T-helper 2 cell treated with Interferon-gamma antibody and Interleukin-4, amounts not matched to agents 5 μg/mL and 100 μg/mL, for 36 hours (primary cell): Measurements from ENCODE around the gene TRAF4.
A peak's percentile ranks its signal among the peaks of the same experiment; 100 is the strongest.
"Not testable (repeated sequence)": the region's sequence is repeated elsewhere in the genome, so short reads cannot be mapped to it uniquely, and the experiment has no call there.

Source experiments
- DNase-seq: peaks from one replicate; pipeline ENCODE4 v3.0.0; 2021; ENCODE audit warnings: low spot score
- H3K27ac Mint-ChIP-seq: one replicate; pipeline ENCODE4 v1.8.0; 2021; ENCODE audit warnings: mild to moderate bottlenecking, mixed read lengths
- H3K27me3 Mint-ChIP-seq: one replicate; pipeline ENCODE4 v1.8.0; 2021; ENCODE audit warnings: low read depth, mixed read lengths
- H3K36me3 Mint-ChIP-seq: one replicate; pipeline ENCODE4 v1.8.0; 2021; ENCODE audit warnings: low read depth, mixed read lengths
- H3K4me1 Mint-ChIP-seq: one replicate; pipeline ENCODE4 v1.8.0; 2021; ENCODE audit warnings: low read depth, mixed read lengths
- H3K4me3 Mint-ChIP-seq: one replicate; pipeline ENCODE4 v1.8.0; 2022; ENCODE audit warnings: mild to moderate bottlenecking, moderate library complexity, mixed read lengths
- H3K9me3 Mint-ChIP-seq: one replicate; pipeline ENCODE4 v1.8.0; 2021; ENCODE audit warnings: mixed read lengths

TRAF4 gene

GRCh38 chr17:28759256-28759865 is 15.6 kb downstream of the TRAF4 start:
- DNase-seq = no peak
- H3K9me3 Mint-ChIP-seq = no peaks in the 10 kb centered on the region
- H3K27me3 Mint-ChIP-seq = no peaks in the 10 kb centered on the region
- peaks cover 6% of the 10 kb centered on the region for H3K4me1 Mint-ChIP-seq
- no peak overlapping the region for H3K4me3 Mint-ChIP-seq
- H3K27ac Mint-ChIP-seq = no peak overlapping the region
- H3K36me3 Mint-ChIP-seq = peaks cover 21% of the 10 kb centered on the region

GRCh38 chr17:28760601-28761562 is 17.1 kb downstream of the TRAF4 start:
- peaks cover 21% of the 10 kb centered on the region for H3K36me3 Mint-ChIP-seq

GRCh38 chr17:28763137-28763799 is 19.5 kb downstream of the TRAF4 start:
- no peaks in the 10 kb centered on the region for H3K27me3 Mint-ChIP-seq
- H3K27ac Mint-ChIP-seq = no peak overlapping the region
- peaks cover 6% of the 10 kb centered on the region for H3K4me1 Mint-ChIP-seq
- no peaks in the 10 kb centered on the region for H3K9me3 Mint-ChIP-seq
- DNase-seq = no peak
- peaks cover 12% of the 10 kb centered on the region for H3K36me3 Mint-ChIP-seq
- no peak overlapping the region for H3K4me3 Mint-ChIP-seq

More at GRCh38 chr17:28760601-28761562, 17.1 kb downstream of the TRAF4 start:
- H3K27ac Mint-ChIP-seq = no peak overlapping the region
- peaks cover 6% of the 10 kb centered on the region for H3K4me1 Mint-ChIP-seq
- no peaks in the 10 kb centered on the region for H3K9me3 Mint-ChIP-seq
- H3K4me3 Mint-ChIP-seq = no peak overlapping the region
- no peaks in the 10 kb centered on the region for H3K27me3 Mint-ChIP-seq
- no peak for DNase-seq

- H3K9me3 Mint-ChIP-seq = no peaks in the 10 kb centered on the region
- peaks cover 12% of the 10 kb centered on the region for H3K36me3 Mint-ChIP-seq
- peak; percentile 57 for DNase-seq
- no peak overlapping the region for H3K4me3 Mint-ChIP-seq
- peaks cover 6% of the 10 kb centered on the region for H3K4me1 Mint-ChIP-seq
- H3K27ac Mint-ChIP-seq = no peak overlapping the region
- H3K27me3 Mint-ChIP-seq = no peaks in the 10 kb centered on the region
Measured at GRCh38 chr17:28763804-28764266, 20.0 kb downstream of the TRAF4 start.

GRCh38 chr17:28765038-28765437 is 21.2 kb downstream of the TRAF4 start:
- Mint-ChIP-seq H3K4me1 (peaks cover 6% of the 10 kb centered on the region), H3K4me3 (no peak overlapping the region), H3K27ac (no peak overlapping the region), H3K27me3 (no peaks in the 10 kb centered on the region), H3K36me3 (peaks cover 9% of the 10 kb centered on the region), H3K9me3 (no peaks in the 10 kb centered on the region)
- no peak for DNase-seq

GRCh38 chr17:28773736-28774135 is 29.9 kb downstream of the TRAF4 start:
- H3K27ac Mint-ChIP-seq = no peak overlapping the region
- H3K27me3 Mint-ChIP-seq = no peaks in the 10 kb centered on the region
- no peak overlapping the region for H3K4me3 Mint-ChIP-seq
- H3K9me3 Mint-ChIP-seq = no peaks in the 10 kb centered on the region
- peaks cover 7% of the 10 kb centered on the region for H3K36me3 Mint-ChIP-seq
- peaks cover 14% of the 10 kb centered on the region for H3K4me1 Mint-ChIP-seq
- DNase-seq = no peak

GRCh38 chr17:28774206-28774605 is 30.4 kb downstream of the TRAF4 start:
- DNase-seq = no peak
- no peaks in the 10 kb centered on the region for H3K9me3 Mint-ChIP-seq
- H3K36me3 Mint-ChIP-seq = peaks cover 12% of the 10 kb centered on the region
- H3K4me1 Mint-ChIP-seq = peaks cover 18% of the 10 kb centered on the region
- H3K27me3 Mint-ChIP-seq = no peaks in the 10 kb centered on the region
- no peak overlapping the region for H3K4me3 Mint-ChIP-seq
- H3K27ac Mint-ChIP-seq = no peak overlapping the region

GRCh38 chr17:28777178-28777577 is 33.4 kb downstream of the TRAF4 start:
- Mint-ChIP-seq H3K9me3 (no peaks in the 10 kb centered on the region), H3K27ac (no peak overlapping the region), H3K4me1 (peaks cover 24% of the 10 kb centered on the region), H3K27me3 (no peaks in the 10 kb centered on the region), H3K4me3 (no peak overlapping the region), H3K36me3 (peaks cover 15% of the 10 kb centered on the region)
- DNase-seq = no peak

- Mint-ChIP-seq H3K36me3 (peaks cover 13% of the 10 kb centered on the region), H3K4me1 (peaks cover 24% of the 10 kb centered on the region)
- not testable (repeated sequence) for H3K27me3 Mint-ChIP-seq, DNase-seq, H3K9me3 Mint-ChIP-seq, H3K27ac Mint-ChIP-seq, H3K4me3 Mint-ChIP-seq
Measured at GRCh38 chr17:28779601-28780000, 35.8 kb downstream of the TRAF4 start.

- Mint-ChIP-seq H3K9me3 (no peaks in the 10 kb centered on the region), H3K36me3 (peaks cover 12% of the 10 kb centered on the region), H3K27ac (no peak overlapping the region), H3K4me3 (no peak overlapping the region), H3K27me3 (no peaks in the 10 kb centered on the region), H3K4me1 (peaks cover 13% of the 10 kb centered on the region)
- DNase-seq = no peak
Measured at GRCh38 chr17:28783161-28783560, 39.4 kb downstream of the TRAF4 start.

GRCh38 chr17:28788100-28788499 is 44.3 kb downstream of the TRAF4 start:
- Mint-ChIP-seq H3K27ac (no peak overlapping the region), H3K4me1 (peaks cover under 1% of the 10 kb centered on the region), H3K27me3 (no peaks in the 10 kb centered on the region), H3K9me3 (no peaks in the 10 kb centered on the region), H3K36me3 (no peaks in the 10 kb centered on the region), H3K4me3 (no peak overlapping the region)
- DNase-seq = no peak

- no peaks in the 10 kb centered on the region for H3K9me3 Mint-ChIP-seq
- no peak overlapping the region for H3K4me3 Mint-ChIP-seq
- H3K27me3 Mint-ChIP-seq = no peaks in the 10 kb centered on the region
- H3K36me3 Mint-ChIP-seq = no peaks in the 10 kb centered on the region
- DNase-seq = no peak
- no peak overlapping the region for H3K27ac Mint-ChIP-seq
- peaks cover 4% of the 10 kb centered on the region for H3K4me1 Mint-ChIP-seq
Measured at GRCh38 chr17:28792877-28793661, 49.3 kb downstream of the TRAF4 start.

GRCh38 chr17:28794846-28795441 is 51.1 kb downstream of the TRAF4 start:
- not testable (repeated sequence) for H3K4me1 Mint-ChIP-seq, H3K9me3 Mint-ChIP-seq, H3K4me3 Mint-ChIP-seq

More at GRCh38 chr17:28794846-28795441, 51.1 kb downstream of the TRAF4 start:
- H3K27ac Mint-ChIP-seq, H3K36me3 Mint-ChIP-seq, H3K27me3 Mint-ChIP-seq, DNase-seq: not testable (repeated sequence)
